ENCODE measurements around the gene C5orf24.

C5orf24 gene

DNA sequence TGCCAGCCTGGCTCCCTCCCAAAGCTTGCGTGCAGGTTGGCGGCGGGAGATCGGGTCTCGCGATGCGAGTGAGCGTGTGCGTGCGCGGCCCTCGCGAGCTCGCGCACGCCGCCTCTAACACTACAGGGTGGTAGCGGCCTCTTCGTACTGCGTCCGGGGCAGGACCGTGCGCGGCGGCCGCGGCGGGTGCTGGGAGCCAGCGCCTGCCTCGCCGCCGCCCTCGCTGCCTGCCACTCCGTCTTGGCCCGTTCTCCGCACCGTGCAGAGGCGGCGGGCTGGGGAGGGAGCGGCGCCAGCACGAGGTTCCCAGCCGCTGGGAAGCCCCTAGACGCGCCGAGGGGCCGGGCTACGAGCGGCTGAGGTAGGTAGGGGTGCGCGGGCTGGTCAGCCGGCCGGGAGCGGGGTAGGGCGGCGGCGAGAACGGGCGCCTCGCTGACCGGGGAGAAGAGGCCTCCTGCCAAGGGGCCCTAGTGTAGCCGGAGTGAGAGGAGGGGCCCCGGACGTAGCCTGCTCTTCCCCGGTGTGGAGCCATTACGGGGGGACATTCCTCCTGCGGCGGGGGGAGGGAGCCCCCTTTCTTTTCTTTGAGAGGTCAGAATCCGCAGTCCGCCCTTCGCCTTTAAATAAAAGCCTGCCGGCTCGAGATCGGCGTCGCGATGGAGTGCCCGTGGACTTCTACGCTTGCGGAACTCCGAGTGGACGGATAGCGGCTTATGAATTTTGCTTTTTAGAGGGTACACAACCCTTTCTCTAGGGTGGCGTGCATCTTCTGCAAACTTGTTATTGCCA lies at the start of gene C5orf24:
C5orf24 (plus strand) TSS at position 117 of the 789 bp plus-strand sequence. CDS start 8,933 bp downstream, outside the sequence.
- Histone ChIP-seq H3K4me1 (ENCODE audit: control insufficient read depth in 1 of 2, insufficient read depth in 2 of 2, low read length in 2 of 2) (peaks cover 7 to 17% of the 10 kb centered on the region in 2 donors), H3K4me3 (ENCODE audit: low read depth in 1 of 2, low read length in 2 of 2) (peak within 1 kb of the TSS; percentile 92 to 97), H3K36me3 (ENCODE audit: control insufficient read depth in 1 of 2, insufficient read depth in 2 of 2, low read length in 2 of 2) (peaks cover 0 to 7% of the 10 kb centered on the region in 2 donors), H3K27me3 (ENCODE audit: low read depth, low read length) (no peaks in the 10 kb centered on the region), H3K27ac (ENCODE audit: low read length) (peak within 1 kb of the TSS; percentile 88), H3K9me3 (ENCODE audit: control insufficient read depth in 1 of 2, low read length in 2 of 2) (no peaks in the 10 kb centered on the region)

DNA sequence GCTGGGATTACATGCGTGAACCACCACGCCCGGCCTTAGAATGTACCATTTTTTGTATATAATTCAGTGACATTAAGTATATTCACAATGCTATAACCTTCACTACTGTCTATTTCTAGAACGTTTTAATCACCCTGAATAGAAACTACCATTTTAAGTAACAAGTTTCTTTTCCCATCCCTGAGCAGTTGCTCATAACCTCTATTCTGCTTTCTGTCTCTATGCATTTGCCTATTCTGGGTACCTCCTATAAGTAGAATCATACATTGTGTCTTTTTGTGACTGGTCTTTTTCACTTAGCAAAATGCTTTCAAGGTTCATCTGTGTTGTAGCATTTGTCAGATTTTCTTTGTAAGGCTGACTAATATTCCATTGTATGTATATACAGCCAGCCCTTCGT lies 47.3 kb upstream of the C5orf24 start:
- Histone ChIP-seq H3K36me3 (ENCODE audit: control insufficient read depth in 1 of 2, insufficient read depth in 2 of 2, low read length in 2 of 2) (peaks cover 36 to 57% of the 10 kb centered on the region in 2 donors), H3K9me3 (ENCODE audit: control insufficient read depth in 1 of 2, low read length in 2 of 2) (no peaks in the 10 kb centered on the region), H3K4me3 (ENCODE audit: low read depth in 1 of 2, low read length in 2 of 2) (no peak overlapping the region), H3K27ac (ENCODE audit: low read length) (no peak overlapping the region), H3K4me1 (ENCODE audit: control insufficient read depth in 1 of 2, insufficient read depth in 2 of 2, low read length in 2 of 2) (no peaks in the 10 kb centered on the region), H3K27me3 (ENCODE audit: low read depth, low read length) (no peaks in the 10 kb centered on the region)

- Histone ChIP-seq H3K36me3 (ENCODE audit: control insufficient read depth in 1 of 2, insufficient read depth in 2 of 2, low read length in 2 of 2) (peaks cover 21 to 45% of the 10 kb centered on the region in 2 donors), H3K4me3 (ENCODE audit: low read depth in 1 of 2, low read length in 2 of 2) (no peak overlapping the region), H3K27me3 (ENCODE audit: low read depth, low read length) (no peaks in the 10 kb centered on the region), H3K27ac (ENCODE audit: low read length) (no peak overlapping the region), H3K4me1 (ENCODE audit: control insufficient read depth in 1 of 2, insufficient read depth in 2 of 2, low read length in 2 of 2) (no peaks in the 10 kb centered on the region), H3K9me3 (ENCODE audit: control insufficient read depth in 1 of 2, low read length in 2 of 2) (no peaks in the 10 kb centered on the region)
Observed at GRCh38 chr5:134803821-134804220, 41.9 kb upstream of the C5orf24 start.

DNA sequence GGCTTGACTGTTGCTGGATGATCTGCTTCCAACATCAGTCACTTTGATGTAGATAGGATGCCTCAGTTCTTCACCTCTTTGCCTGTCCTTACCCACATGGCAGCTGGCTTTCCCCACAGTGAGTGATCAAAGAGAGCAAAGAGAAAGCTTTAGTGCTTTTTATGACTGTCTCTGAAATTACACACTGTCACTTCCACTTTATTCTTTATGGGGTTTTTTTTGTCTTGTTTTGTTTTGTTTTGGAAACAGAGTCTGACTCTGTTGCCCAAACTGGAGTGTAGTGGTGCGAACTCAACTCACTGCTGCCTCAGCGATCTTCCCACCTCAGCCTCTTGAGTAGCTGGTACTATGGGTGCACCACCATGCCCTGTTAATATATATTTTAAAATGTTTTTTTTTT lies 32.4 kb upstream of the C5orf24 start:
- Histone ChIP-seq H3K4me3 (ENCODE audit: low read depth in 1 of 2, low read length in 2 of 2) (no peak overlapping the region), H3K36me3 (ENCODE audit: control insufficient read depth in 1 of 2, insufficient read depth in 2 of 2, low read length in 2 of 2) (peaks cover 29 to 54% of the 10 kb centered on the region in 2 donors), H3K9me3 (ENCODE audit: control insufficient read depth in 1 of 2, low read length in 2 of 2) (no peaks in the 10 kb centered on the region), H3K27me3 (ENCODE audit: low read depth, low read length) (no peaks in the 10 kb centered on the region), H3K27ac (ENCODE audit: low read length) (no peak overlapping the region), H3K4me1 (ENCODE audit: control insufficient read depth in 1 of 2, insufficient read depth in 2 of 2, low read length in 2 of 2) (no peaks in the 10 kb centered on the region)

DNA sequence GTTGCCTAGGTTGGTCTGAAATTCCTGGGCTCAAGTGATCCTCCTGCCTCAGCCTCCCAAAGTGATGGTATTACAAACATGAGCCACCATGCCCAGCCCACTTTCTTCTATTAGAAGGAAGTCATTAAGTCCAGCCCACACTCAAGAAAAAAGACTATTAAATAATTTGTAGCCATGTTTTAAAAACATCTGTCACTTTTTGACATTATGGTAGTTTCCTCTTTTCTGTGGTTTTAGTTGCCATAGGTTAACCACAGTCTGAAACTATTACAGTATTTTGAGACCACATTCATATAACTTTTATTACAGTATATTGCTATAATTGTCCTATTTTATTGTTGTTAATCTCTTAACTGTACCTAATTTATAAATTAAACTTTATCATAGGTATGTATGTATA lies 31.9 kb upstream of the C5orf24 start:
- H3K27me3 ChIP-seq (ENCODE audit: low read depth, low read length) = no peaks in the 10 kb centered on the region
- H3K9me3 ChIP-seq (ENCODE audit: control insufficient read depth in 1 of 2, low read length in 2 of 2) = no peaks in the 10 kb centered on the region
- H3K36me3 ChIP-seq (ENCODE audit: control insufficient read depth in 1 of 2, insufficient read depth in 2 of 2, low read length in 2 of 2) = peaks cover 31 to 56% of the 10 kb centered on the region in 2 donors
- no peak overlapping the region for H3K4me3 ChIP-seq (ENCODE audit: low read depth in 1 of 2, low read length in 2 of 2)
- no peak overlapping the region for H3K27ac ChIP-seq (ENCODE audit: low read length)
- no peaks in the 10 kb centered on the region for H3K4me1 ChIP-seq (ENCODE audit: control insufficient read depth in 1 of 2, insufficient read depth in 2 of 2, low read length in 2 of 2)

- Histone ChIP-seq H3K36me3 (ENCODE audit: control insufficient read depth in 1 of 2, insufficient read depth in 2 of 2, low read length in 2 of 2) (peaks cover 31 to 72% of the 10 kb centered on the region in 2 donors), H3K4me1 (ENCODE audit: control insufficient read depth in 1 of 2, insufficient read depth in 2 of 2, low read length in 2 of 2) (no peaks in the 10 kb centered on the region), H3K4me3 (ENCODE audit: low read depth in 1 of 2, low read length in 2 of 2) (no peak overlapping the region), H3K27me3 (ENCODE audit: low read depth, low read length) (no peaks in the 10 kb centered on the region), H3K9me3 (ENCODE audit: control insufficient read depth in 1 of 2, low read length in 2 of 2) (no peaks in the 10 kb centered on the region), H3K27ac (ENCODE audit: low read length) (no peak overlapping the region)
Observed at GRCh38 chr5:134817006-134817405, 28.8 kb upstream of the C5orf24 start.

GRCh38 chr5:134818776-134819175 lies 27.0 kb upstream of the C5orf24 start:
- H3K36me3 ChIP-seq (ENCODE audit: control insufficient read depth in 1 of 2, insufficient read depth in 2 of 2, low read length in 2 of 2) = peaks cover 34 to 69% of the 10 kb centered on the region in 2 donors
- no peaks in the 10 kb centered on the region for H3K4me1 ChIP-seq (ENCODE audit: control insufficient read depth in 1 of 2, insufficient read depth in 2 of 2, low read length in 2 of 2)
- H3K4me3 ChIP-seq (ENCODE audit: low read depth in 1 of 2, low read length in 2 of 2) = no peak overlapping the region
- H3K9me3 ChIP-seq (ENCODE audit: control insufficient read depth in 1 of 2, low read length in 2 of 2) = no peaks in the 10 kb centered on the region
- no peak overlapping the region for H3K27ac ChIP-seq (ENCODE audit: low read length)
- no peaks in the 10 kb centered on the region for H3K27me3 ChIP-seq (ENCODE audit: low read depth, low read length)

DNA sequence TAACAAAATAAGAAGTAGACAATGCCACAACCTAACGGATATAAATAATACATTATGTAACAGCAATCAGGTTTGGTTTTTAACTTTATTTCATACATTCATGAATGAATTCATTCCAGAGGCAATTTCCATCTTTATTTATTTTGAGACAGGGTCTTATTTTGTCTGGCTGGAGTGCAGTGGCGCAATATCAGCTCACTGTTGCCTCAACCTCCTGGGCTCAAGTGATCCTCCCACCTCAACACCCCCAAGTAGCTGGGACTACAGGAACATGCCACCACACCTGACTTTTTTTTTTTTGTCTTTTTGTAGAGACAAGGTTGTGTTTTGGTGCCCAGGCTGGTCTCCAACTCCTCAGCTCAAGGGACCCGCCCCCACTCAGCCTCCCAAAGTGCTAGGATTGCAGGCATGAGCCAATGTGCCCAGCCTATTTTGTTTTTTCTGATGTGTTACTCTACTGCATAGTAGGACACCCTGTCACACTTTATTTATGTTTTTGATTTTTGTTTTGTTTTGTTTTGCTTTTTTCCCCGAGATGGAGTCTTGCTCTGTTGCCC lies 26.3 kb upstream of the C5orf24 start:
- no peaks in the 10 kb centered on the region for H3K4me1 ChIP-seq (ENCODE audit: control insufficient read depth in 1 of 2, insufficient read depth in 2 of 2, low read length in 2 of 2)
- H3K36me3 ChIP-seq (ENCODE audit: control insufficient read depth in 1 of 2, insufficient read depth in 2 of 2, low read length in 2 of 2) = peaks cover 34 to 68% of the 10 kb centered on the region in 2 donors
- H3K4me3 ChIP-seq (ENCODE audit: low read depth in 1 of 2, low read length in 2 of 2) = no peak overlapping the region
- no peaks in the 10 kb centered on the region for H3K9me3 ChIP-seq (ENCODE audit: control insufficient read depth in 1 of 2, low read length in 2 of 2)
- H3K27ac ChIP-seq (ENCODE audit: low read length) = no peak overlapping the region
- no peaks in the 10 kb centered on the region for H3K27me3 ChIP-seq (ENCODE audit: low read depth, low read length)

DNA sequence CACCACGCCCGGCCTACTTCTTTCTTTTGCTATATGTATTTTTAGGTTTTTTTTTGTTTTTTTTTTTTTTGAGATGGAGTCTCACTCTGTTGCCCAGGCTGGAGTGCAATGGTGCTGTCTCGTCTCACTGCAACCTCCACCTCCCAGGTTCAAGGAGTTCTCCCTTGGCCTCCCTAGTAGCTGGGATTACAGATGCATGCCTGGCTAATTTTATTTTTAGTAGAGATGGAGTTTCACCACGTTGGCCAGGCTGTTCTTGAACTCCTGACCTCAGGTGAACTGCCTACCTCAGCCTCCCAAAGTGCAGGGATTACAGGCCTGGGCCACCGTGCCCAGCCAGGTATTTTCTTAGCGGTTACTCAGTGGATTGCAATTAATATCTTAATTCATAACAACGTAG lies 23.9 kb upstream of the C5orf24 start:
- Histone ChIP-seq H3K36me3 (ENCODE audit: control insufficient read depth in 1 of 2, insufficient read depth in 2 of 2, low read length in 2 of 2) (peaks cover 26 to 70% of the 10 kb centered on the region in 2 donors), H3K27me3 (ENCODE audit: low read depth, low read length) (no peaks in the 10 kb centered on the region), H3K27ac (ENCODE audit: low read length) (no peak overlapping the region), H3K9me3 (ENCODE audit: control insufficient read depth in 1 of 2, low read length in 2 of 2) (no peaks in the 10 kb centered on the region), H3K4me1 (ENCODE audit: control insufficient read depth in 1 of 2, insufficient read depth in 2 of 2, low read length in 2 of 2) (no peaks in the 10 kb centered on the region), H3K4me3 (ENCODE audit: low read depth in 1 of 2, low read length in 2 of 2) (no peak overlapping the region)

- no peaks in the 10 kb centered on the region for H3K27me3 ChIP-seq (ENCODE audit: low read depth, low read length)
- H3K9me3 ChIP-seq (ENCODE audit: control insufficient read depth in 1 of 2, low read length in 2 of 2) = no peaks in the 10 kb centered on the region
- no peaks in the 10 kb centered on the region for H3K4me1 ChIP-seq (ENCODE audit: control insufficient read depth in 1 of 2, insufficient read depth in 2 of 2, low read length in 2 of 2)
- H3K36me3 ChIP-seq (ENCODE audit: control insufficient read depth in 1 of 2, insufficient read depth in 2 of 2, low read length in 2 of 2) = peaks cover 15 to 61% of the 10 kb centered on the region in 2 donors
- no peak overlapping the region for H3K4me3 ChIP-seq (ENCODE audit: low read depth in 1 of 2, low read length in 2 of 2)
- H3K27ac ChIP-seq (ENCODE audit: low read length) = no peak overlapping the region
Observed at GRCh38 chr5:134824681-134825080, 21.1 kb upstream of the C5orf24 start.

GRCh38 chr5:134825212-134825611 lies 20.6 kb upstream of the C5orf24 start:
- Histone ChIP-seq H3K9me3 (ENCODE audit: control insufficient read depth in 1 of 2, low read length in 2 of 2) (no peaks in the 10 kb centered on the region), H3K36me3 (ENCODE audit: control insufficient read depth in 1 of 2, insufficient read depth in 2 of 2, low read length in 2 of 2) (peaks cover 15 to 56% of the 10 kb centered on the region in 2 donors), H3K27me3 (ENCODE audit: low read depth, low read length) (no peaks in the 10 kb centered on the region), H3K4me3 (ENCODE audit: low read depth in 1 of 2, low read length in 2 of 2) (no peak overlapping the region), H3K27ac (ENCODE audit: low read length) (no peak overlapping the region), H3K4me1 (ENCODE audit: control insufficient read depth in 1 of 2, insufficient read depth in 2 of 2, low read length in 2 of 2) (no peaks in the 10 kb centered on the region)
